K562 (cell line): ENCODE measurements around the gene PIK3C2G. TPM values are rescaled to one million over a fixed set of nuclear protein-coding genes. Genes with fewer than 3 reads are reported as not detected.

Experiments
- CUX1 ChIP-seq: fragments of 200-800 bp; sonication (Bioruptor generic); IDR thresholded peaks from 2 replicates; pipeline ENCODE4 v1.6.1; 2016; ENCODE audit warnings: missing genetic modification characterization, missing compliant biosample characterization
- MEIS2 ChIP-seq: fragments of 450-650 bp; IDR thresholded peaks from 2 replicates; pipeline ENCODE4 v1.6.1; 2014; ENCODE audit warnings: mild to moderate bottlenecking; ENCODE audit not compliant: partially characterized antibody
- TOE1 ChIP-seq, 2 experiments: fragments of 450-650 bp in 1 of 2; sonication (generic) in 1 of 2; formaldehyde crosslinking in 1 of 2; IDR thresholded peaks; 2 replicates each; pipeline versions ENCODE4 v1.7.1 to v1.8.0; 2016 to 2022; ENCODE audit warnings: borderline replicate concordance in 2 of 2, mild to moderate bottlenecking in 2 of 2, antibody characterized with exemption in 1 of 2, inconsistent platforms in 1 of 2, low read depth in 1 of 2, missing genetic modification reagents in 1 of 2, moderate library complexity in 1 of 2
- ZC3H8 ChIP-seq: fragments of 450-650 bp; IDR thresholded peaks from 2 replicates; pipeline ENCODE4 v1.6.1; 2017
- ZFPM2 ChIP-seq: fragments of 250-450 bp; sonication (Bioruptor Pico); IDR thresholded peaks from 2 replicates; pipeline ENCODE4 v1.5.1; 2022; ENCODE audit warnings: mild to moderate bottlenecking
- ZKSCAN8 ChIP-seq: fragments of 200-800 bp; sonication (Bioruptor generic); IDR thresholded peaks from 2 replicates; pipeline ENCODE4 v1.6.1; 2016; ENCODE audit warnings: missing genetic modification characterization, missing compliant biosample characterization
- ZNF253 ChIP-seq: fragments of 250-450 bp; sonication (Bioruptor Pico); conservative IDR thresholded peaks from 2 replicates; pipeline ENCODE4 v1.6.1; 2021; ENCODE audit warnings: mild to moderate bottlenecking
- polyA plus RNA-seq, 8 experiments: library from polyadenylated mRNA; depleted of rRNA in 4 of 8; stranded (reverse) in 5 of 8; unstranded in 3 of 8; fragments of >200 nt; fragmentation: Nextera tagmentation in 2 of 8; fragmentation: Illumina TruSeq in 1 of 8; extraction: Ambion mirVana in 2 of 8; extraction: Trizol in 1 of 8; gene quantifications; 2 replicates each; pipeline versions ENCODE4 v1.2.1 to v1.2.3, GENCODE V29; 2011 to 2014; ENCODE audit warnings: inconsistent platforms in 1 of 8, missing spikeins in 1 of 8
- total RNA-seq, 7 experiments: library from RNA; depleted of rRNA in 6 of 7; stranded (reverse); fragments of >200 nt in 6 of 7; fragmentation: Illumina TruSeq in 2 of 7; extraction: Trizol in 2 of 7; gene quantifications; 2 replicates each; pipeline versions ENCODE4 v1.2.1 to v1.2.3, GENCODE V29; 2011 to 2021; ENCODE audit warnings: low replicate concordance in 1 of 7

The PIK3C2G gene
- total and polyA plus RNA-seq, 9 of the 15 experiments (the other 6 are each of a cell fraction or from before 2014, with no cell fraction given) = not detected

GRCh38 chr12:18546399-18546798 is 285.1 kb downstream of the PIK3C2G start (continued):
- TF ChIP-seq CUX1 (CRISPR knock-in tag) (no peak), ZNF253 (no peak), ZKSCAN8 (CRISPR knock-in tag) (no peak), TOE1 (IDR thresholded peaks at IDR 0.05; ENCODE audit: borderline replicate concordance) (no peak), TOE1 (CRISPR knock-in tag; IDR thresholded peaks at IDR 0.05; ENCODE audit: borderline replicate concordance, low read depth) (no peak), ZC3H8 (no peak), MEIS2 (no peak), ZFPM2 (no peak)
